Keratinocyte (primary cell): Measurements from ENCODE around the gene PPP2R5B.

Source experiments
- CTCF ChIP-seq, 3 experiments: IDR thresholded peaks in 1 of 3; conservative IDR thresholded peaks in 1 of 3; optimal IDR thresholded peaks in 1 of 3; 2 replicates in 2 of 3; 3 replicates in 1 of 3; pipeline versions ENCODE3 to v1.5.1; 2011; ENCODE audit warnings: low read length in 3 of 3, mild to moderate bottlenecking in 3 of 3, moderate library complexity in 2 of 3, control low read depth in 1 of 3, inconsistent platforms in 1 of 3; ENCODE audit not compliant: insufficient read depth in 2 of 3; ENCODE audit errors: extremely low read depth in 1 of 3
- EZH2 ChIP-seq: IDR thresholded peaks from one replicate; pipeline ENCODE4 v1.6.1; 2012; ENCODE audit warnings: inconsistent platforms, mild to moderate bottlenecking, low read length, moderate library complexity

GRCh38 chr11:64877390-64878222 lies 46.9 kb upstream of the PPP2R5B start:
- TF ChIP-seq CTCF (optimal IDR thresholded peaks at IDR 0.05 in 1 of 3, IDR thresholded peaks at IDR 0.05 in 1 of 3, conservative IDR thresholded peaks at IDR 0.05 in 1 of 3; ENCODE audit: extremely low read depth in 1 of 3, insufficient read depth in 2 of 3, low read length in 3 of 3) (no peak), EZH2 (no peak)
